ENCODE data around the gene PODNL1. TPM values are rescaled to one million over a fixed set of nuclear protein-coding genes. Genes with fewer than 3 reads are reported as not detected.

Gene PODNL1
- total and polyA plus RNA-seq, 2 of the 13 experiments (the other 11 are each of a cell fraction or from before 2014, with no cell fraction given) = 0.18 TPM; not detected in 1

- TF ChIP-seq, protein P1, sequence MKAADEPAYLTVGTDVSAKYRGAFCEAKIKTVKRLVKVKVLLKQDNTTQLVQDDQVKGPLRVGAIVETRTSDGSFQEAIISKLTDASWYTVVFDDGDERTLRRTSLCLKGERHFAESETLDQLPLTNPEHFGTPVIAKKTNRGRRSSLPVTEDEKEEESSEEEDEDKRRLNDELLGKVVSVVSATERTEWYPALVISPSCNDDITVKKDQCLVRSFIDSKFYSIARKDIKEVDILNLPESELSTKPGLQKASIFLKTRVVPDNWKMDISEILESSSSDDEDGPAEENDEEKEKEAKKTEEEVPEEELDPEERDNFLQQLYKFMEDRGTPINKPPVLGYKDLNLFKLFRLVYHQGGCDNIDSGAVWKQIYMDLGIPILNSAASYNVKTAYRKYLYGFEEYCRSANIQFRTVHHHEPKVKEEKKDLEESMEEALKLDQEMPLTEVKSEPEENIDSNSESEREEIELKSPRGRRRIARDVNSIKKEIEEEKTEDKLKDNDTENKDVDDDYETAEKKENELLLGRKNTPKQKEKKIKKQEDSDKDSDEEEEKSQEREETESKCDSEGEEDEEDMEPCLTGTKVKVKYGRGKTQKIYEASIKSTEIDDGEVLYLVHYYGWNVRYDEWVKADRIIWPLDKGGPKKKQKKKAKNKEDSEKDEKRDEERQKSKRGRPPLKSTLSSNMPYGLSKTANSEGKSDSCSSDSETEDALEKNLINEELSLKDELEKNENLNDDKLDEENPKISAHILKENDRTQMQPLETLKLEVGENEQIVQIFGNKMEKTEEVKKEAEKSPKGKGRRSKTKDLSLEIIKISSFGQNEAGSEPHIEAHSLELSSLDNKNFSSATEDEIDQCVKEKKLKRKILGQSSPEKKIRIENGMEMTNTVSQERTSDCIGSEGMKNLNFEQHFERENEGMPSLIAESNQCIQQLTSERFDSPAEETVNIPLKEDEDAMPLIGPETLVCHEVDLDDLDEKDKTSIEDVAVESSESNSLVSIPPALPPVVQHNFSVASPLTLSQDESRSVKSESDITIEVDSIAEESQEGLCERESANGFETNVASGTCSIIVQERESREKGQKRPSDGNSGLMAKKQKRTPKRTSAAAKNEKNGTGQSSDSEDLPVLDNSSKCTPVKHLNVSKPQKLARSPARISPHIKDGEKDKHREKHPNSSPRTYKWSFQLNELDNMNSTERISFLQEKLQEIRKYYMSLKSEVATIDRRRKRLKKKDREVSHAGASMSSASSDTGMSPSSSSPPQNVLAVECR (CRISPR knock-in tag; IDR thresholded peaks at IDR 0.05; ENCODE audit: borderline replicate concordance) = peak; percentile 87
- TF ChIP-seq, protein P2, sequence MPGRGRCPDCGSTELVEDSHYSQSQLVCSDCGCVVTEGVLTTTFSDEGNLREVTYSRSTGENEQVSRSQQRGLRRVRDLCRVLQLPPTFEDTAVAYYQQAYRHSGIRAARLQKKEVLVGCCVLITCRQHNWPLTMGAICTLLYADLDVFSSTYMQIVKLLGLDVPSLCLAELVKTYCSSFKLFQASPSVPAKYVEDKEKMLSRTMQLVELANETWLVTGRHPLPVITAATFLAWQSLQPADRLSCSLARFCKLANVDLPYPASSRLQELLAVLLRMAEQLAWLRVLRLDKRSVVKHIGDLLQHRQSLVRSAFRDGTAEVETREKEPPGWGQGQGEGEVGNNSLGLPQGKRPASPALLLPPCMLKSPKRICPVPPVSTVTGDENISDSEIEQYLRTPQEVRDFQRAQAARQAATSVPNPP (CRISPR knock-in tag; IDR thresholded peaks at IDR 0.05) = no peak; the same call in 1 of the 2 replicates
- peak; percentile 93 for TF ChIP-seq ZNF451 (CRISPR knock-in tag; IDR thresholded peaks at IDR 0.05)
- no peak for TF ChIP-seq ZNF510 (CRISPR knock-in tag; IDR thresholded peaks at IDR 0.05; ENCODE audit: low read depth)
- no peak for TF ChIP-seq XBP1 (CRISPR knock-in tag; IDR thresholded peaks at IDR 0.05)
- no peak for TF ChIP-seq ZNF318 (CRISPR knock-in tag; IDR thresholded peaks at IDR 0.05)
- peak; percentile 80 for TF ChIP-seq ZSCAN21 (CRISPR knock-in tag; IDR thresholded peaks at IDR 0.05; ENCODE audit: borderline replicate concordance)
Measured at GRCh38 chr19:13905634-13906520, 32.3 kb downstream of the PODNL1 start, which contains the start of the genes BRME1 and CC2D1A (continued).
